ENCODE measurements around the gene GNAT1. TPM values are rescaled to one million over a fixed set of nuclear protein-coding genes. Genes with fewer than 3 reads are reported as not detected.

The GNAT1 gene
- total and polyA plus RNA-seq, 2 of the 13 experiments (the other 11 are each of a cell fraction or from before 2014, with no cell fraction given): 0.15 TPM; not detected in 1

- TF ChIP-seq ZNF788 (CRISPR knock-in tag; IDR thresholded peaks at IDR 0.05; ENCODE audit: borderline replicate concordance) (peak; percentile 70; the same call in 1 of the 2 replicates), ZNF781 (CRISPR knock-in tag; IDR thresholded peaks at IDR 0.05; ENCODE audit: borderline replicate concordance, not compliant biosample characterization) (peak; percentile 87), ZBTB37 (CRISPR knock-in tag; IDR thresholded peaks at IDR 0.05) (no peak), MZF1 (CRISPR knock-in tag; IDR thresholded peaks at IDR 0.05; ENCODE audit: borderline replicate concordance) (no peak), RARG (CRISPR knock-in tag; IDR thresholded peaks at IDR 0.05; ENCODE audit: low read depth) (no peak), GFI1 (CRISPR knock-in tag; IDR thresholded peaks at IDR 0.05; ENCODE audit: borderline replicate concordance) (peak; percentile 36; the same call in 1 of the 2 replicates), HNRNPH1 (optimal IDR thresholded peaks at IDR 0.05; ENCODE audit: low read depth, low read length) (no peak), ZBTB33 (CRISPR knock-in tag; IDR thresholded peaks at IDR 0.05) (peak; percentile 93), ZNF672 (CRISPR knock-in tag; IDR thresholded peaks at IDR 0.05) (no peak), MIXL1 (CRISPR knock-in tag; IDR thresholded peaks at IDR 0.05) (no peak), HNF1A (IDR thresholded peaks at IDR 0.05; ENCODE audit: low read depth) (no peak), HNF1A (CRISPR knock-in tag; IDR thresholded peaks at IDR 0.05; ENCODE audit: borderline replicate concordance) (no peak), ARID4A (CRISPR knock-in tag; IDR thresholded peaks at IDR 0.05; ENCODE audit: borderline replicate concordance) (peak; percentile 44; the same call in 1 of the 2 replicates), CREBL2 (CRISPR knock-in tag; IDR thresholded peaks at IDR 0.05; ENCODE audit: borderline replicate concordance) (no peak)
Measured at GRCh38 chr3:50245831-50246516, 54.6 kb downstream of the GNAT1 start (continued).

All from HepG2 (cell line).